T-helper 2 cell (primary cell): ENCODE results near the gene ERC2.

Experiments
- DNase-seq, 5 experiments: peaks; one replicate each; pipeline versions ENCODE4 v3.0.0 to v3.0.0-alpha.2; 2012 to 2022

ERC2 gene

DNA sequence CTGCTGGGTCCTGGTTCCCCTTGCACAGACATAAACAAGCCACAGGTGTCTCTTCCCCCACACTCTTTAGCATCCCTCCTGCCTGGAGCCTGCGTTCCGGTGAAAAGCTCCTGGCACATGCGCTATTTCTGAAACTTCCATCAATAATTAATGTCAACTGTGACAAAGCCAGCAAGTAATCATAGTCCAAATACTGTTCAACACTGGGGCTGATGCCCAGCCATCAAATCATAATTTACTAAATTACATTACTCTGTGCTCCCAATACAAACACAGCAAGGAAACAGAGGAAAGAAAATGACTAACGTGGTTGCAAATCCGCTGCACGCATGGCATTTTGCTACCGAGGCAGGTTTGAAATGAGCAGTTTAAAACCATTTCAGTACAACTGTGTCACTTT is 294.7 kb downstream of the ERC2 start:
- DNase-seq: no peak

DNA sequence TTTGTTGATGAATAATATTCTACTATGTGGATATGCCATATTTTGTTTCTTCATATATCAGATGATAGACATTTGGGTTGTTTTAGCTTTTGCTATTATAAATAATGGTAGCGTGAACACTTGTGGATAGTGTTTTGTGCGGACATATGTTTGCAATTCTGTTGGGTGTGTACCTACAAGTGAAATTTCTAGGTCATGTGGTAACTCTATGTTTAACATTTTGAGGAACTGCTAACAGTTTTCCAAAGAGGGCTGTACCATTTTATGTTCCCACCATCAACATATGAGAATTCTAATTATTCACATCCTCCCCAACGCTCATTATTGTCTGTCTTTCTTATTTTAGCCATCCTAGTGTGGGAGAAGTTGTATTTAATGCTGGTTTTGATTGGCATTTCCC is 303.8 kb downstream of the ERC2 start:
- DNase-seq: no peak

DNA sequence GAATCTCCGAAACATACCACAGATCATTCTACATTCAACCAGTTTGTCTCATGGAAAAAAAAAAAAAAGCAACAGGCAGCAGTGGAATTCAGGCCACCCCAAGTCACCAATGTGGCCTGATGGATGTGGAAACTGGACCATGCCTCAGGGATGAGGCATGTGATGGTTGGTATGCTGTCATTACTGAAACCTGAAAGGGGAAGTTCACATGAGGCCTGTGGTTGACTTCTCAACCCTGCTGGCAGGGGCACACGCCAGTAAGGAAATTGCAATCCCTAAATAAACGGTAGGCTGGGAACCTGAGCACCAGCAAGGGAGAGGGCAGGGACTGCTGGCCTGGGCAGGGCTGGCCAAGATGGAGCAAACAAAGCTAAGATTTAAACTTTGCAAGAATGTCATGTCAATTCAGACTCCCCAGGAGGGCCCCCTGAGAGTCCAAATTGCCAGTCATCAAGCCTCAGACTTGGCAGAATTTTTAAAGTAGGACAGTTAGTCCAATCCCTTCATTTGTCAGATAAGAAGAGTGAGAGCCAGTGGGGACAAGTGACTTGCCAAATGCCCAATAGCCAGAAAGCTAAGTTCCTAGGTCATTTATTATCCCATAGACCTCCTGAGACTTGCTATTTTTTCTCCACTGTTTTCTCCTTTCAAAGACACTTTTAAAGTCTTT is 310.4 kb downstream of the ERC2 start:
- no peak for DNase-seq

GRCh38 chr3:56154297-56154696 is 314.0 kb downstream of the ERC2 start:
- no peak for DNase-seq

DNA sequence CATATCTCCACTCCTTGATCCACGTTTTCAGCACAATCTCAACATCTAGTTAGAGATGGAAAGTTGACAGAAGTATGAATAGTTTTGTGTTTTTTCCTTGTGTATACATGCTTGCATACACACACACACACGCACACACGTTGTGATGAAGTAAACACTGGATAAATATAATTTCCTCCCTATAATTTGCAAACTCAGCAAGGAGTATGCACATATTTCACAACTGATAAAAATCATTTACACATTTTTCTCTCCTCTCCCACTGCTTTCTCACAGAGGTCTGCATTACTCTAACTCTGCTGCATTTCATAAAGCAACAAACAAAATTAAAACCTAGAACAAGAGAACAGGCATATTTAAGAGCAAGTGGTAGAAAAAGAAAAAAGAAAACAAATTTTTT is 320.9 kb downstream of the ERC2 start:
- no peak for DNase-seq

GRCh38 chr3:56145410-56145809 is 322.9 kb downstream of the ERC2 start:
- DNase-seq: no peak

DNA sequence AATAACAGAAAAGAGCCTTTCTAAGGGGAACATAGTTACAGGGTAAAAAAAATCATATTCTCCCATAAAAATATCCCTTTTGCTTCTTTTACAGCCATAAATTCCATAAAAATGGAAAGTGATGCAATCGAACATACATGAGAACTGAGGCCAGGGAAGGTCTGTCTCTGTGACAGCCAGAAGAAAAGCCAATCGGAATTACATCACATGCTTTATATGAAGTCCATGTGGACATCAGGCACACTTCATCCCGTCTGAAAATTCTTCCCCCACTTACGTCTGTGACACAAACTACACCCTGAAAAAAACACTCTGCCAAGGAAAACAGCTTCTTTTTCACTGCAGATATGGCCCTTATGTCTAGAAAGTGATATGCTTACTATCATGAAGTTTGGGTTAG is 323.5 kb downstream of the ERC2 start:
- no peak for DNase-seq

DNA sequence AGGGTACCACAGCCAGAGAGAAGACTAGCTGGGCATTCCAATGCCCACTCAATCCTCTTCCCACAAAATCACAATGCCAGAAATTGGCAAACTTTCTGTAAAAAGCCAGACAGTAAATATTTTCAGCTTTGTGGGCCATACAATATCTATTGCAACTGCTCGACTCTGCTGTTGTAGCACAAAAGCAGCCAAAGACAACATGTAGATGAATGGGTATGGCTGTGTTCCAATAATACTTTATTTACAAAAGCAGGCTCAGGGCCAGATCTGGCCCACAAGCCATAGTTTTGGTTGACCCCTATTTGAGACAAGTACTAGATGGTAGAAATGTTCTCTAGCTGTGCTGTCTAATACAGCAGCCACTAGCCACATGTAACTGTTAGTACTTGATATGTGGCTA is 330.9 kb downstream of the ERC2 start:
- no peak for DNase-seq

DNA sequence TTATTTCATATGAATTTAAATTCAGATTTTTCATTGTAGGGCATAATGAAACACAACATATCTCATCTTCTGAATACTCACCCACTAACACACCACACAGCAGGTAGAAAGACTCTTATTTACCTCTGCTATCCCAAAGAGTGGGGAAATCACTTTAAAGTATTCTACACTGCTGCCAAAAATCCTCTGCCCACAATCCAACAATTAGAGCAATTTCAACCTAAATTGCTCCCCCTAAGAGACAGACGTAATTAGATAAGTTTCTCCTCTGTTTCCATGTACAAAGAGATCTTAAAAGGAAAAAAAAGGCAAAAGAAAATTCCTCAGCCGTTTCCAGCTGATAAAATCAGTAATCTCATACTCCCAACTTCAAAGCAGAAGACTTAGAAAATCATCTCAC is 331.8 kb downstream of the ERC2 start:
- no peak for DNase-seq

- DNase-seq: no peak
Observed at GRCh38 chr3:56135941-56136340, 332.3 kb downstream of the ERC2 start.

DNA sequence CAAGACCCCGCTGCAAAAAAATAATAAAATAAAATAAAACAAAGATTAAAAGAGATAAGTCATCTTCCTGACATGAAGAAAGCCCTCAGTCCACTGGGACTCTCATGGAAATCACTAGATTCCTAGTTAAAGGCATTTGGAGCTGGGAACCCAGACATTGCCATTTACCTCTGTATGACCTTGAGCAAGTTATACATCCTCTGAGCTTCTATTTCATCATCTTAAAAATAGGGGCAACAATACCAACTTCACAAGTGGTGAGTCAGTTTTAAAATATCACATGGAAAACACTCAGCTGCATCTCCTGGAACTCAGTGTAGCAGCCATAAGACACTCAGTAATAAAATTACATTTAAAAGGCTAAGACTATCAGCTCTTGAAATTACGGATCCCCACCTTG is 334.8 kb downstream of the ERC2 start:
- DNase-seq: no peak

GRCh38 chr3:56132762-56133161 is 335.5 kb downstream of the ERC2 start:
- DNase-seq: no peak

DNA sequence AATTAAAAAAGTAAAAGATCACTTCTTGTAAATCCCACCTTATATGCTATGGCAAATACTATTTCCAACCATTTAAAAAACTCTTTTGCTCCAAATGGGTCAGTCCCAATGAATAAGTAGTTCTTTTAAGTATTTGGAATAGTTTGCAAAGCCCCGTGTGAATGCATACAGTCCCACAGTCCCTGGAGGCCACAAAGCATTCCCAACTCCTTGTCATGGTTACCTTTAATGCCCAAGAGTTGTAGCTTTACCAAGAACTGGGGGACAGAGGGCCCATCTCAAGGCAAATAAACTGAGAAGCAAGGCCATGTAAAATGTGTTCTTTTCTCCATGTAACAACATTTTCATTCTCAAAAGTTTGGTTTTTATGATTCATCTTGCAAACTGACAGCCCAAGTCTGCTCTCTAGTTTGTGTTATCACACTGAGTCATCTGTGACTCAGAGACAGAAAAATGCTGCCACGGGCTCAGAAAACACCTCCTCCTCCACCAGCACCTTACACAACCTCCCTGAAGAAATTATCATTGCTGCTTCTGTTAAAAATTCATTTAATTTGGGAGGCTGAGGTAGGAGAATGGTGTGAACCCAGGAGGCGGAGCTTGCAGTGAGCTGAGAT is 336.2 kb downstream of the ERC2 start:
- peak in 1 of 5 experiments; percentile 67 for DNase-seq

- no peak for DNase-seq
Observed at GRCh38 chr3:56130036-56130435, 338.2 kb downstream of the ERC2 start.

GRCh38 chr3:56126632-56127031 is 341.6 kb downstream of the ERC2 start:
- no peak for DNase-seq

- DNase-seq: peak in 1 of 5 experiments; percentile 5
Observed at GRCh38 chr3:56125358-56126005, 342.8 kb downstream of the ERC2 start.

- DNase-seq: no peak
Observed at GRCh38 chr3:56124546-56124945, 343.7 kb downstream of the ERC2 start.

DNA sequence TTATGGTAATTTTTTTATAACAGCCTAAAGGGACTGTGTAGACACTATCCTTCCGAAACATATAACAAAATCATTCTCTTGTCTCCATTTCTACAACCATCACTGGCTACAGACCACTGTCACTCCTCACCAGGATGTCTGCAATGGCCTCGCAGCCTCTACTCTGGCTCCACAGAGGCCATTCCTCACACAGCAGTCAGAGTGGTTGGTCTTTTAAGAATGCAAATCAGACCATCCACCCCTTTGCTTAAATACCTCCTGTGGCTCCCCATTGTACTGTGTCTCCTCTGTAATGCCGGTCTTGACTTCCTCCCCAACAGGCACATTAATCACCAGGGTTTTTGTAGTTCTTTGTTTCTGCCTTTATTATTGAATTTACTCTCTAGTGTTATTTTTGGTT is 344.8 kb downstream of the ERC2 start:
- no peak for DNase-seq

- no peak for DNase-seq
Observed at GRCh38 chr3:56122911-56123310, 345.4 kb downstream of the ERC2 start.

- no peak for DNase-seq
Observed at GRCh38 chr3:56121716-56122115, 346.6 kb downstream of the ERC2 start.

DNA sequence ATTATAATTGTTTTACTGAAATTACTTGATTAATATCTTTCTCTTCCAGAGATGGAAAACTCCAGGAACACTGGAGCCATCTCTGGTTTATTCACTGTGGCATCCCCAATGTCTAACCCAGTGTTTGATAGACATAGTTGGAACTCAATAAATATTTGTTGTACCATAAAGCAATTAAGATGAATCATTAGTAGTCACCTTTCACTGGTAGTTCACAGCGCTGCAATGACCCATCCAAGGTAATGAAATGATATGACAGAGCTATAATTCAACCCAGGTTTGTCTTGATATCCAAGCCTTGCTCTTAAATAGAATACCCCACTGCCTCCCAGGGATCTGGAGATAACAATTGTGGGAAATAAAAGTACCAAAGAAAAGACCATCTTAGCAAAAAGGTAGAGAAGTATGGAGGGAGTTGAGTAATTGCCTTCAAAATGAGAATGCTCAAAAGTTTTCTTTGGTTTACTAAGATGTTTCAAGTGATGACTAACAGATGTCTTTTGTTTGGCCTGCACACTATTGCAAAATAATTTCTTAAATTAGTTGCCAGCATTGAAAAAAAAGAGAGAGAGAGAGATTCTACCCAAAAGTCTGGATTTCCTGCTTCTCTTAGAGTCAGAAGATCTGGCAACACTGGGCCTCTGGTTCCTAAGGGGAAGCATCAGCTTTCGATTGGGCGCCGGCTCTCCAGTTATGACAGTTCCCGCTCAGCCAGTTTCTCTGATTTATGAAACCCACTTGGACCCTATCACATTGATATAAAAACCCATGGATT is 348.5 kb downstream of the ERC2 start:
- no peak for DNase-seq

- DNase-seq: no peak
Observed at GRCh38 chr3:56118968-56119367, 349.3 kb downstream of the ERC2 start.

- no peak for DNase-seq
Observed at GRCh38 chr3:56115698-56116097, 352.6 kb downstream of the ERC2 start.

DNA sequence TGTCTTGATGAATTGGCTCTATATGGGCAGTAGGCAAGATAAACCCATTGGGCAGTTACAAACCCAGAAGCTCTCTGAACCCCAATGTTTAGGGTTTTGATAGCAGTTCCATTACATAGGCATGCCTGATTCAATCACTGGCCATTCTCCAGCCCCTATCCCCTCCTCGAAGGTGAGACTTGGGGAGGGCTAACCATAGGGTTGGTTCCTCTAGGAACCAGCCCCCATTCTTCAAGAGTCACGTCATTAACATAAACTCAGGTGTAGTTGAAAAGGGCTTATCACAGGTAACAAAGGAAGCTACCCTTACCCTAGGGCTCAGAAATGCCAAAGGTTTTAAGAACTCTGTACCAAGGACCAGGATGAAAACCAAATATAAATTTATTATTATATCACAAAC is 353.1 kb downstream of the ERC2 start:
- no peak for DNase-seq
